Measurements from ENCODE around the gene AP3B2. TPM values are rescaled to one million over a fixed set of nuclear protein-coding genes. Genes with fewer than 3 reads are reported as not detected.

AP3B2 gene
- total RNA-seq, 1 donor from 2014 or later = not detected

DNA sequence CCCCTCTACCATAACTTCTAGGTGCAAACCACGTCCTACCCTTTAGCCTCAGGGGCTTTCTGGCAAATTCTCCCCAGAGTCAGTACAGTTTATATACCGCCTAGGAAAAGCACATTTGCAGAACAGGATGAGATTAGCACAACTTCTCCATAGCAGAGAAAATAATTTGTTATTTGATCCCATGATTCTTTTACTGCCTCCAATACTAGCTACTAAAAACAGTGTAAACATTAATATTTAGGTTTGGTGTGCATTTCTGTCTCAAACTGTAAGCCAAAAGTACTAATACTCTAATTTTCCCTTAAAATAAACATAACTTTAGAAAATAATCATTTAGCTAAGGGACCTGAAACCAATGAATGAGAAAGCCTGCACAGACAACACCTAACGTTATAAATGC lies 67.0 kb downstream of the AP3B2 start:
- TF ChIP-seq, protein P1, sequence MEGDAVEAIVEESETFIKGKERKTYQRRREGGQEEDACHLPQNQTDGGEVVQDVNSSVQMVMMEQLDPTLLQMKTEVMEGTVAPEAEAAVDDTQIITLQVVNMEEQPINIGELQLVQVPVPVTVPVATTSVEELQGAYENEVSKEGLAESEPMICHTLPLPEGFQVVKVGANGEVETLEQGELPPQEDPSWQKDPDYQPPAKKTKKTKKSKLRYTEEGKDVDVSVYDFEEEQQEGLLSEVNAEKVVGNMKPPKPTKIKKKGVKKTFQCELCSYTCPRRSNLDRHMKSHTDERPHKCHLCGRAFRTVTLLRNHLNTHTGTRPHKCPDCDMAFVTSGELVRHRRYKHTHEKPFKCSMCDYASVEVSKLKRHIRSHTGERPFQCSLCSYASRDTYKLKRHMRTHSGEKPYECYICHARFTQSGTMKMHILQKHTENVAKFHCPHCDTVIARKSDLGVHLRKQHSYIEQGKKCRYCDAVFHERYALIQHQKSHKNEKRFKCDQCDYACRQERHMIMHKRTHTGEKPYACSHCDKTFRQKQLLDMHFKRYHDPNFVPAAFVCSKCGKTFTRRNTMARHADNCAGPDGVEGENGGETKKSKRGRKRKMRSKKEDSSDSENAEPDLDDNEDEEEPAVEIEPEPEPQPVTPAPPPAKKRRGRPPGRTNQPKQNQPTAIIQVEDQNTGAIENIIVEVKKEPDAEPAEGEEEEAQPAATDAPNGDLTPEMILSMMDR (IDR thresholded peaks at IDR 0.05; ENCODE audit: insufficient read depth, low read length, severe bottlenecking) = no peak
- FAIRE-seq (no peak), DNase-seq (ENCODE audit: low read depth) (no peak)
- Histone ChIP-seq H3K36me3 (ENCODE audit: control insufficient read depth, insufficient read depth, low read length) (no peaks in the 10 kb centered on the region), H3K4me3 (ENCODE audit: low read depth, low read length) (no peak overlapping the region), H3K27me3 (ENCODE audit: control insufficient read depth, insufficient read depth, low read length) (peaks cover 28% of the 10 kb centered on the region)

GRCh38 chr15:82641129-82641798 lies 68.4 kb downstream of the AP3B2 start:
- TF ChIP-seq, protein P1 (IDR thresholded peaks at IDR 0.05; ENCODE audit: insufficient read depth, low read length, severe bottlenecking) = no peak
- Histone ChIP-seq H3K4me3 (ENCODE audit: low read depth, low read length) (no peak overlapping the region), H3K27me3 (ENCODE audit: control insufficient read depth, insufficient read depth, low read length) (peaks cover 23% of the 10 kb centered on the region), H3K36me3 (ENCODE audit: control insufficient read depth, insufficient read depth, low read length) (no peaks in the 10 kb centered on the region)
- FAIRE-seq (no peak), DNase-seq (ENCODE audit: low read depth) (no peak)

GRCh38 chr15:82640672-82641071 lies 69.0 kb downstream of the AP3B2 start:
- no peak overlapping the region for H3K4me3 ChIP-seq (ENCODE audit: low read depth, low read length)
- TF ChIP-seq, protein P1 (IDR thresholded peaks at IDR 0.05; ENCODE audit: insufficient read depth, low read length, severe bottlenecking) = no peak
- peaks cover 20% of the 10 kb centered on the region for H3K27me3 ChIP-seq (ENCODE audit: control insufficient read depth, insufficient read depth, low read length)
- DNase-seq (ENCODE audit: low read depth) (no peak), FAIRE-seq (no peak)
- no peaks in the 10 kb centered on the region for H3K36me3 ChIP-seq (ENCODE audit: control insufficient read depth, insufficient read depth, low read length)

DNA sequence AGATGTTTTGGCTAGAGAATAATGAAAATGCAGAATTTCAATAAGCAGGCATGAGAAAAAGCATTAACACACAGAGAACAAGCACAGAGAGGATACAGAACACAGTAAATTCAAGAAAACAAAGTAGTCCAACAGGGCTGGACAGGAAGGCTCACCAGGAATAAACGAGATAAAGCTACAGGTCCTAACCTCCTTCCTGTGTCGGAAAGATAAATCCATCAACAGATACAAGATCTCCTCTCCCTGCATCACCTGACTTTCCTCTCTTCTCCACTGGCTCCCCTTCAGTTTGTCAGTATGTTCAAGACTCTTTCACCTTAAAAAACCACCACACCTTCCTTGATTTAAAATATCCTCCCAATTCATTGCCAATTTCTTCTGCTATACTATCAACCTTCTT lies 73.9 kb downstream of the AP3B2 start:
- no peak for FAIRE-seq
- DNase-seq (ENCODE audit: low read depth) = no peak
- no peaks in the 10 kb centered on the region for H3K36me3 ChIP-seq (ENCODE audit: control insufficient read depth, insufficient read depth, low read length)
- H3K4me3 ChIP-seq (ENCODE audit: low read depth, low read length) = no peak overlapping the region
- TF ChIP-seq, protein P1 (IDR thresholded peaks at IDR 0.05; ENCODE audit: insufficient read depth, low read length, severe bottlenecking) = no peak
- H3K27me3 ChIP-seq (ENCODE audit: control insufficient read depth, insufficient read depth, low read length) = peaks cover 8% of the 10 kb centered on the region

GRCh38 chr15:82630033-82630432 lies 79.6 kb downstream of the AP3B2 start:
- FAIRE-seq (no peak), DNase-seq (ENCODE audit: low read depth) (no peak)
- TF ChIP-seq, protein P1 (IDR thresholded peaks at IDR 0.05; ENCODE audit: insufficient read depth, low read length, severe bottlenecking) = no peak

GRCh38 chr15:82625136-82625535 lies 84.5 kb downstream of the AP3B2 start:
- Histone ChIP-seq H3K27me3 (ENCODE audit: control insufficient read depth, insufficient read depth, low read length) (no peaks in the 10 kb centered on the region), H3K4me3 (ENCODE audit: low read depth, low read length) (no peak overlapping the region), H3K36me3 (ENCODE audit: control insufficient read depth, insufficient read depth, low read length) (no peaks in the 10 kb centered on the region)
- DNase-seq (ENCODE audit: low read depth) (no peak), FAIRE-seq (no peak)
- TF ChIP-seq, protein P1 (IDR thresholded peaks at IDR 0.05; ENCODE audit: insufficient read depth, low read length, severe bottlenecking) = no peak

More at GRCh38 chr15:82630033-82630432, 79.6 kb downstream of the AP3B2 start:
- no peaks in the 10 kb centered on the region for H3K27me3 ChIP-seq (ENCODE audit: control insufficient read depth, insufficient read depth, low read length)
- H3K4me3 ChIP-seq (ENCODE audit: low read depth, low read length) = no peak overlapping the region
- H3K36me3 ChIP-seq (ENCODE audit: control insufficient read depth, insufficient read depth, low read length) = no peaks in the 10 kb centered on the region
